Cardiac septum (tissue), 1 donor: Measurements from ENCODE around the gene RPH3AL. TPM values are rescaled to one million over a fixed set of nuclear protein-coding genes. Genes with fewer than 3 reads are reported as not detected.
"Not testable (repeated sequence)": the region's sequence is repeated elsewhere in the genome, so short reads cannot be mapped to it uniquely, and the experiment has no call there.

Experiments
- DNase-seq: peaks from one replicate; pipeline ENCODE4 v3.0.0-alpha.2; 2020; ENCODE audit warnings: low spot score
- intact Hi-C: fragments of 100-400 bp; cut with DNase I; formaldehyde crosslinking; loops from one replicate; pipeline ENCODE4 v1.14.0; 2022
- total RNA-seq: library from RNA; stranded (reverse); fragmentation: NEBNext Ultra II Directional; extraction: Animal tissue kit (Norgen Biotek cat#: 25700); gene quantifications from one replicate; pipeline ENCODE4 v1.2.1, GENCODE V29; 2021
- donor health status: DM: no; HTN: no; CAD: no.

The RPH3AL gene
- total RNA-seq, 1 donor from 2014 or later = 5.5 TPM

DNA sequence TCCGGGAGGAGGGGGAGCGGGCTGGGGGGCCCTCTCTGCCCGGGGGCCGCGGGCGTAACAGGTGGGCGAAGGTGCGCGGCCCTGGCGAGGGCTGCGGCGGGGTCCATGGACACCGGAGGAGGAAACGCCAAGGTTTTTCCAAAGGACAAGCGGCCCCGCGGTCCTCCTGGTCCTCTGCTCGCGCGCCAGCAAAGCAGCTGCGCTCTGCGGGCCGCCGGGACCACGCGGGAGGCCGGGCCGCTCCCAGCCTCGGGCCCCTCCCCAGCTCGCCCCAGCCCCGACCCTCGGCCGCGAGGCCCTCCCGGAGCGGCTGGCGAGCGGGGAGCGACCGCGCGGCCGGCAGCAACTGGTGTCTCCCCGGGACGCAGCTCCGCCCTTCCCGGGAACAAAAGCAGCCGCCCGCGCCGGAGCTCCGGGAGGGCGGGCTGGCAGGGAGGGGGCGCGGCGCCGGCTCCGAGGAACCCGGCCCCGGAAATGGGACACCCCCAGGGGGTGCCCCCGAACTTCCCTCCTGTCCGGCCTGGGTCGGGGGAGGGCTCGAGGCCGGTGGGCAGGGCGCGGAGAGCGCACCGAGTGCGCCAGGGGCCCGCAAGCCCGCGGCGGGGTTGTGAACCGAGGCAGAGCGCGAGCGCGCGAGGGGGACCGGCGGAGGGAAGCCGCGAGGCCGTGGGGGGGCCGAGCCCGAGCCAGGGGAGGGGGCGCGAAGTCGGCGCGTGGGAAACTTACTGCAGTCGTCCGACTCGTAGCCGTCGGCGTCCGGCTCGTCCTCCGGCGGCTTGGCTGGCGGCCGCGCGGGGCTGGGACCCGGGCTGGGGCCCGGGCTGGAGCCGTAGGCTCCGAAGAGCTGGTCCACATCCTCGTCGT lies 172.0 kb downstream of the RPH3AL start:
- no peak for DNase-seq
- intact Hi-C loops = loop anchor here (5.0 kb wide), 2 partner anchors 52 to 202 kb away; no protein-coding TSS in a partner anchor

- intact Hi-C loops = loop anchor here (5.0 kb wide), 2 partner anchors 52 to 202 kb away; no protein-coding TSS in a partner anchor
- no peak for DNase-seq
Observed at GRCh38 chr17:179781-180380, 172.7 kb downstream of the RPH3AL start.

GRCh38 chr17:179066-179432 lies 173.6 kb downstream of the RPH3AL start:
- no peak for DNase-seq
- intact Hi-C loops = no loop called here

- no peak for DNase-seq
Observed at GRCh38 chr17:178292-179065, 174.1 kb downstream of the RPH3AL start.

GRCh38 chr17:177762-178161 lies 174.8 kb downstream of the RPH3AL start:
- intact Hi-C loops = no loop called here
- DNase-seq = no peak

More at GRCh38 chr17:178292-179065, 174.1 kb downstream of the RPH3AL start:
- intact Hi-C loops = no loop called here

- no peak for DNase-seq
- intact Hi-C loops = no loop called here
Observed at GRCh38 chr17:177155-177554, 175.5 kb downstream of the RPH3AL start.

DNA sequence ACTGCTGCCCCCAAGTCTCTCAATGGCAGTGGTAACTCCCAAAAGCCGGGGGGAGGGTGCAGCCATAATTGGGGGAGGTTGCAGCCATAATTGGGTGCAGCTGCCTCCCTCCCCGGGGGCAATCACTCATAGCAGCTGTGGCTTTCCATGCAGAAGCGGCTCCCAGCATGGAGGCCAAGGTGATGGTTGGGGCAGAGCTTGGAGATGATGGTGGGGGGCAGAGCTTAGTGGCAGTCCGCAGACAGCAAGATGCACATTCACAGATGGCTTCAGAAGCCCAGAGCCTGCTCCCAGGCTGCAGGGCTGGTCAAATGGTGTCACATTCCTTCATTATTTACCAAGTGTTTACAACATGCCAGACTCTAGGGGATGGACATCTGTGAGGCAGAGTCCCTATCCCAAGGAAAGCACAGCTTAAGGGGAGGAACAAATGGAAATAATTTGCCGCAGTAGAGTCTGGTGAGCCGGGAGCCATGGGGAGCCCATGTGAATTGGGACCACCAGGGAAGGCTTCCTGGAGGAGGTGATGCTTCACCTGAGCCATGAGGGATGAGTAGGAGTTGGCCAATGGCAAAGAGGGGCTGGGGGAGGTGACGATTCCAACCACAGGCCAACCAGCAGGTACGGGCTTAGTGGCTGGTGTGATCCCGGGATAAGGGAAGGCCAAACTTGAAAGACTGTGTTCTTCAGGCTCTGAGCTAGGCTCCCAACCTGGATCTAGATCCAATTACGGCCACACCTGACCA lies 179.3 kb downstream of the RPH3AL start:
- DNase-seq = no peak
- intact Hi-C loops = no loop called here

GRCh38 chr17:172401-172800 lies 180.2 kb downstream of the RPH3AL start:
- DNase-seq = no peak
- intact Hi-C loops = no loop called here

DNA sequence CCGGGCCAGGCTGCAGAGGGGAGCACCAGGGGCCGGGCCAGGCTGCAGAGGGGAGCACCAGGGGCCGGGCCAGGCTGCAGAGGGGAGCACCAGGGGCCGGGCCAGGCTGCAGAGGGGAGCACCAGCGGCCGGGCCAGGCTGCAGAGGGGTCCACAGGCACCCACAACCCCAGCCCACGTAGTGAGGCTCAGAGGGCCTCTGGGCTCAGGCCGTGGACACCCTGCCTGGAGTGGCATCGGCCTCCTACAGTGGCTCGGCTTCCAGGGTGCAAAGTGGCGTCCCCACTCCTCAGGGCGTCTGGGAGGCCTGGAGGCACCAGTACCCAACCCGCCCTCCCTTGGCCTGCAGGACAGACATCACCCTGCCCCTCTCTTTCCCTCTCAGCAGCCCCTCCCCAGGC lies 180.7 kb downstream of the RPH3AL start:
- no peak for DNase-seq
- intact Hi-C loops = no loop called here

GRCh38 chr17:170130-170670 lies 182.4 kb downstream of the RPH3AL start:
- DNase-seq = no peak

DNA sequence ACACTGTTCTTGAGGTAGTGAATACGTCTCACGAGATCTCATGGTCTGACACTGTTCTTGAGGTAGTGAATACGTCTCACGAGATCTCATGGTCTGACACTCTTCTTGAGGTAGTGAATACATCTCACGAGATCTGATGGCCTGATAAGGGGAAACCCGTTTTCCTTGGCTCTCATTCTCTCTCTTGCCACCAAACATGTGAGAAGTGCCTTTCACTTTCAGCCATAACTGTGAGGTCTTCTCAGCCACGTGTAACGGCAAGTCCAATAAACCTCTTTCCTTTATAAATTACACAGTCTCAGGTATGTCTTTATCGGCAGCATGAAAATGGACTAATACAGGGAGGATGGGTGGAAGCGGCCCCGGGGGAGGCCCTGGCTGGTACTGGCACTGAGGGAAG lies 184.0 kb downstream of the RPH3AL start:
- DNase-seq, intact Hi-C loops: not testable (repeated sequence)

More at GRCh38 chr17:170130-170670, 182.4 kb downstream of the RPH3AL start:
- intact Hi-C loops = no loop called here

- intact Hi-C loops = no loop called here
- DNase-seq = no peak
Observed at GRCh38 chr17:165939-166338, 186.7 kb downstream of the RPH3AL start.

- intact Hi-C loops = no loop called here
- DNase-seq = no peak
Observed at GRCh38 chr17:164303-165235, 188.0 kb downstream of the RPH3AL start.

DNA sequence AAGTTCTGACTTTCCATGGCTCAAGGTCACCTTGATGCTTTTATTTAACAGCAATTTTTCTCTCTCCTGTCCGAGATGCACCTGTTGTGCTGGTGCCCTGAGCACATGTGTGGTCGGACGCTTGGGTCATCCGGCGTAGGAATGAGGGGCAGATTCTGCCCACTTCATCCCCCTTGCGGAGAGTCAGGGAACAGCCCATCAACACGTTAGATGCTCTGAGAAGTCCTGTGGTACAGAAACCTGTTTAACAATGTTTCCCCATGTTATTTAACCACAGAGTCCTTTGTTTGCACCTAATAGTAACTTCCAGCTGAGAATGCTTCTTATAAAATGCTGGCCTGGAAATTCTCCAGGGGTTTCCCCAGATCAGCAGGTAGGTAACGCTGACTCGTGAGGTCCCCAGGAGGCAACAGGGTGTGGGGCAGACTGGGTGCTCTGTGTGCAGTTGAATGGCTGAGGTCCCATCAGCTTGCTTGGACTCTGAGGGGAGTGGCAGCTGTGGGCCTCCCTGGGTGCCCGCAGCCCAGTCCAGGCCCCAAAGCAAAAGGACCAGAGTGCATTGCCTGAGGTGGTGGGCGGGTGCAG lies 189.0 kb downstream of the RPH3AL start:
- intact Hi-C loops = no loop called here

DNA sequence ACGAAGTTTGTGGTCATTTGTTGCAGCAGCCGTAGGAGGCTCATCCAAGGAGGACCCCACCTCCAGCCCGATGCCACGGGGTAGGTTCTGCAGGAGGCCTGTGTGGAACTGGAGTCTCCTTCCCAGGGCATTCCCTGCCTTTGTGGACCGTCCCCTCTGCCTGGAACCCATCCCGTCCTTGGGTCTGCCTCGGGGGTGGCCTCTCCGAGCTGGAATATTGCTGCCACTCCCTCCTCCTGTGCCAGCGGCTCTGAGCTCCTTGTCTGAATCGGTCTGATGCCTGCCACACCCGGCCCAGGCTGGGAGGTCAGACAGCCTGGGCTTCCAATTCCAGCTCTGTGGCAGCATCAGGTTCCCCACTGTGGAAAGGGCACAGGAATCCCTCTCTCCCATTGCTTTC lies 189.9 kb downstream of the RPH3AL start:
- DNase-seq = no peak
- intact Hi-C loops = no loop called here

More for the DNA sequence above, 189.0 kb downstream of the RPH3AL start:
- no peak for DNase-seq
